GM10248 (cell line): ENCODE results near the gene GRIK2.

Source experiments
- CTCF ChIA-PET: fragments of 300-600 bp; sonication (Branson Sonifier 250); formaldehyde crosslinking; extraction: SDS; loops from one replicate; lab custom pipeline; 2021; ENCODE audit warnings: antibody characterized with exemption; lab: Yijun Ruan, JAX
- POLR2A ChIA-PET: fragments of 350-650 bp; sonication (Branson Sonifier 250); formaldehyde crosslinking; extraction: SDS; loops from one replicate; lab custom pipeline; 2020; ENCODE audit warnings: antibody characterized with exemption; lab: Yijun Ruan, JAX
- DNase-seq: peaks from one replicate; pipeline ENCODE4 v3.0.0; 2012; ENCODE audit errors: extremely low spot score
- TF ChIP-seq, protein P1 (sequence below): IDR thresholded peaks from 2 replicates; pipeline ENCODE4 v1.5.1; 2012; ENCODE audit warnings: mild to moderate bottlenecking, low read depth; ENCODE audit errors: extremely low read depth, missing control alignments, control extremely low read depth

GRIK2 gene

DNA sequence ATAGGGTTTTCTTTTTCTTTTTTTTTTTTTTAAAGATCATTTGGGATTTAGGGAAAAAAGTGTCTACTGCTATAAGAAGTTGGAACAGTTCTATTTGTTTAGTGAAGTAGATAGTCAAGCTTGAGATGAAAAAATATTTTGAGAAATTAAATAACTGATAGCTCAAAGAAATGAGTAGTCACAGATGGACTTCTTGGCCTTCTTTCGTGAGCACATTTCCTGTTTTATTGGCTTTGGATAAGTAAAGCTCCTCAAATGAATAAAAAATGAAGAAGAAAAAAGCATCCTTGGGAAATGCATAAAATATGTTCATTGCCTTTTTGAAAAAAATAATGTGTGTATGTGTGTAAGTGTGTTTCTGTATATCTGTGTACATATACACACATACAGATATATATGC, 515.9 kb downstream of the GRIK2 start:
- ChIA-PET CTCF (no interaction called here), POLR2A (no interaction called here)
- TF ChIP-seq, protein P1, sequence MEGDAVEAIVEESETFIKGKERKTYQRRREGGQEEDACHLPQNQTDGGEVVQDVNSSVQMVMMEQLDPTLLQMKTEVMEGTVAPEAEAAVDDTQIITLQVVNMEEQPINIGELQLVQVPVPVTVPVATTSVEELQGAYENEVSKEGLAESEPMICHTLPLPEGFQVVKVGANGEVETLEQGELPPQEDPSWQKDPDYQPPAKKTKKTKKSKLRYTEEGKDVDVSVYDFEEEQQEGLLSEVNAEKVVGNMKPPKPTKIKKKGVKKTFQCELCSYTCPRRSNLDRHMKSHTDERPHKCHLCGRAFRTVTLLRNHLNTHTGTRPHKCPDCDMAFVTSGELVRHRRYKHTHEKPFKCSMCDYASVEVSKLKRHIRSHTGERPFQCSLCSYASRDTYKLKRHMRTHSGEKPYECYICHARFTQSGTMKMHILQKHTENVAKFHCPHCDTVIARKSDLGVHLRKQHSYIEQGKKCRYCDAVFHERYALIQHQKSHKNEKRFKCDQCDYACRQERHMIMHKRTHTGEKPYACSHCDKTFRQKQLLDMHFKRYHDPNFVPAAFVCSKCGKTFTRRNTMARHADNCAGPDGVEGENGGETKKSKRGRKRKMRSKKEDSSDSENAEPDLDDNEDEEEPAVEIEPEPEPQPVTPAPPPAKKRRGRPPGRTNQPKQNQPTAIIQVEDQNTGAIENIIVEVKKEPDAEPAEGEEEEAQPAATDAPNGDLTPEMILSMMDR = no peak
- no peak for DNase-seq

GRCh38 chr6:101912311-101912710, 518.8 kb downstream of the GRIK2 start:
- POLR2A ChIA-PET = no interaction called here
- no peak for DNase-seq
- CTCF ChIA-PET = no interaction called here
- TF ChIP-seq, protein P1 = no peak

GRCh38 chr6:101918471-101918870, 525.0 kb downstream of the GRIK2 start:
- CTCF ChIA-PET = no interaction called here
- POLR2A ChIA-PET = no interaction called here
- DNase-seq = no peak
- TF ChIP-seq, protein P1 = no peak

- no peak for DNase-seq
- ChIA-PET CTCF (interaction anchor here (1.3 kb wide), 1 partner anchor 17 kb away, joined by 3 read pairs; no protein-coding TSS in a partner anchor), POLR2A (no interaction called here)
- TF ChIP-seq, protein P1 = no peak
These were observed 528.4 kb downstream of the GRIK2 start for GRCh38 chr6:101921829-101922450.

DNA sequence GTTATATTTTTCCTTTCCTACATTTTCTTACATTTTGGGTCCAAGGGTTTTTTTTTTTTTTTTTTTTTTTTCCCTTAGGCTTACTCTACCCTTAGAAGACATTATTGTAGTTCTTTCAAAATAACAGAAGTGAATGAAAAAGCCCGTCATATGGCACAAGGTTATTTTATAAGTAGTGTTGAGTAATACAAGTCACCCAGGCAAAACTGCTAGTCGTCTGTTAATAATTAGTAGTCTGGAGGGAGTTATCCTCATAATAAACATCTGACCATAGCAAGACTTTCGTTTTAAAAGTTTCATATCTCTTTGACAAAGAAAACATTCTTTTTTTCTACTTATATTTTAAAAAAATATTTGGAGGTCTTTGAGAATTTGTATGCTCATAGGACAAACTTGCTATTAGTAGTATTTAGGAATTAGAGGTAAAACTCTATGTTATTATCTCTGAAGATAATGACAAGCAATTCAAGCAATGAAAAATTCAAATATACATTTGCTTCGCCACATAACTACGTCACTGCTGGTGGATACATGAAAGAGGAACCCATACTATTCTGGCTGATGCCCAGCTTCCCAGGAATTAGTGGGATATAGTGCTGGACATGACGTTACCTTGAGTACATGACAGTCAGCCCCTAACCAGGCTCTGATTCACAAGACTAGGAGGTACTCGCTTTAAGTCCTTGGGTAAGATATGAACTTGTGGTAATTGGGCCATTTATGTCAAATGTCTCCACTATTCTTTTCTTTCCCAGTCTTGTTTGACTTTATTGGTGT, 532.8 kb downstream of the GRIK2 start:
- no peak for DNase-seq
- POLR2A ChIA-PET = no interaction called here
- TF ChIP-seq, protein P1 = no peak
- CTCF ChIA-PET = no interaction called here

DNA sequence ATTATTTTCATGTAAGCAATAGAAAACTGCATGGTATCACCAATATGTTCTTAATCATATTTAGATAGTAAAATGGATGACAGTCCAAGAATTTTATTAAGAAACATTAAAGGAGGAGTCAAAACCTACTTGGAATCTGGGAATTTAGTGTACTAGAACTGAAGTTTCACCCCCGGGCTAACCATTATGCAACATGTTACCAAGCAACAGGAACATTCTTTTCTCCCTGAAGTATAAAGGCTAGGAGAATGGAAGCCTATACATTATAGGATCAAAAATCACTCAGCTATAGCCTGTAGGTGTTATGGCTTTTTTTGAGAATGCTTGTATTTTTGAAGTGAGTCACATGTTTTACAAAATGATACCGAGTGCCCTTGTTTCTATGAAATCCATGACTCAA, 538.3 kb downstream of the GRIK2 start:
- TF ChIP-seq, protein P1 = no peak
- CTCF ChIA-PET = no interaction called here
- no peak for DNase-seq
- POLR2A ChIA-PET = no interaction called here
